Lung (tissue), 12 donors: ENCODE measurements around the gene AGPAT2. TPM values are rescaled to one million over a fixed set of nuclear protein-coding genes. Genes with fewer than 3 reads are reported as not detected.

Source experiments
- ATAC-seq: fragments of 200-7000 bp; cut with Tn5 transposase; one replicate; pipeline ENCODE4 v1.9.1; 2020; ENCODE audit warnings: moderate number of reproducible peaks; ENCODE audit not compliant: insufficient read depth, low FRiP score
- DNase-seq, 3 donors: peaks; one replicate each; pipeline ENCODE4 v3.0.0-alpha.2; 2013 to 2017
- H3K27ac ChIP-seq, 2 donors: one replicate each; pipeline ENCODE4 v1.5.1; 2013; ENCODE audit warnings: mild to moderate bottlenecking in 2 of 2, moderate library complexity in 2 of 2, control low read depth in 1 of 2, inconsistent platforms in 1 of 2, low read depth in 1 of 2, low read length in 1 of 2
- H3K27me3 ChIP-seq, 3 donors: one replicate each; pipeline ENCODE4 v1.5.1; 2013; ENCODE audit warnings: low read length in 2 of 3; ENCODE audit not compliant: control insufficient read depth in 3 of 3, insufficient read depth in 3 of 3
- H3K36me3 ChIP-seq, 4 donors: one replicate each; pipeline ENCODE4 v1.5.1; 2013; ENCODE audit warnings: low read length in 4 of 4, mild to moderate bottlenecking in 1 of 4, moderate library complexity in 1 of 4; ENCODE audit not compliant: control insufficient read depth in 4 of 4, insufficient read depth in 4 of 4
- H3K4me1 ChIP-seq, 5 donors: one replicate each; pipeline ENCODE4 v1.5.1; 2013; ENCODE audit warnings: low read length in 5 of 5, mild to moderate bottlenecking in 2 of 5, moderate library complexity in 1 of 5; ENCODE audit not compliant: control insufficient read depth in 5 of 5, insufficient read depth in 5 of 5
- H3K4me3 ChIP-seq: one replicate; pipeline ENCODE4 v1.5.1; 2013; ENCODE audit warnings: mild to moderate bottlenecking, control low read depth, moderate library complexity
- H3K9ac ChIP-seq, 2 donors: one replicate each; pipeline ENCODE4 v1.5.1; 2013; ENCODE audit warnings: low read length in 2 of 2, control low read depth in 1 of 2; ENCODE audit not compliant: insufficient read depth in 1 of 2
- H3K9me3 ChIP-seq, 4 donors: one replicate each; pipeline ENCODE4 v1.5.1; 2013; ENCODE audit warnings: low read length in 3 of 4, mild to moderate bottlenecking in 1 of 4, moderate library complexity in 1 of 4; ENCODE audit not compliant: control insufficient read depth in 4 of 4, insufficient read depth in 3 of 4
- CTCF ChIP-seq: IDR thresholded peaks from 2 replicates; pipeline ENCODE4 v1.5.1; 2012; ENCODE audit warnings: mild to moderate bottlenecking; ENCODE audit errors: control extremely low read depth, extremely low read depth
- WGBS, 2 donors: extraction: QIAGEN DNeasy Blood & Tissue Kit; methylation state at CpG; one replicate each; pipeline ENCODE4 v1.1.7; 2013; 5-methylcytosine and 5-hydroxymethylcytosine counted together
- polyA plus RNA-seq, 2 donors: library from polyadenylated mRNA; stranded (reverse); fragments of 200-250 nt; gene quantifications; one replicate each; pipeline ENCODE4 v1.2.1, GENCODE V29; 2013
- total RNA-seq, 2 donors: library from RNA; depleted of rRNA in 1 of 2; stranded (reverse); fragments of >200 nt in 1 of 2; gene quantifications; one replicate each; pipeline ENCODE4 v1.2.1, GENCODE V29; 2014 to 2021
- donor health status: control.
- donor health status: control.
- donor health status: Bipolar disorder and iron deficiency.
- donor health status: healthy.
- donor health status: DM: yes; HTN: yes; CAD: no.

The AGPAT2 gene
- total and polyA plus RNA-seq, 4 donors: 81.7 to 277 (median 177) TPM

DNA sequence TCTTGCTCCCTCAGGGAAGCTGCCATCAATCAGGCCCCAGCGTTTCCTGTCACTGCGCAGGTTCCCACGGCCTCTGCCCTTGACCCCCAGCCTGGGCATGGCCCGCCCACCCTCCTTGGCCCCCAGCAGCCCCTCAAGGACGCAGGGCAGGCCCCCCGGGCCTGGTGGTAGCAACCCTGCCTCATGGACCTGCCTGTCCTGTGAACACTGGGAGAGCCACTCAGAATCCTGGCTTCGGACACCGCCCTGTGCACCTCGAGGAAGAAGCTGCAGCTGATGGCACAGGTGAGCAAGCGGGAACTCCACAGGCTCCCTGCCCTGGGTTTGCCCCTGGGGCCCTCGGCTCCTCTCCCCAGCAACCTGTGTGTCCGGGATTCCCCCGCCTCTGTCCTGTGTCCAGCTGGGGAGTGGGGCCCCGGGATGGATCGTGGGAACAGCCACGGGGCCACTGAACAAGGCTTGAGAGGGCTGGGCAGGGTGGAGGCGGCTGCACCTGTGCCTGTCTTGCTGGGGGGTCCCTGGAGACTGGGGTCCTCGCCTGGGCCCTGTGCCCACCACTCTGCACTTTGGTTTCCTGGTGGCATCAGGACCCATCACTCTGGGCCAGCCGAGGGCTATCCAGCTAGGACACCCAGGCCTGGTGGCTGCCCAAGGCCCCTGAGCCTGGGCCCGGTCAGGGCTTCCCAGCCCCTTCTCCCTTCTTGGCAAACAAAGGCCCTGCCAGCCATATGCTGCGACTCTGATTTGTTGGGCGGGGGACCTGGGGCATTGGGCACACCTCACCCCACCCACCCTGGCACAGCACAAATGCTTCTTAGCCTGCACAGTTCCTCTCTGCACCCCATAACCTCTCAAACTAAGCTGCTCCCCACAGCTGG lies 58.0 kb downstream of the AGPAT2 start:
- no peak overlapping the region for H3K9ac ChIP-seq
- ATAC-seq: no peak
- H3K4me1 ChIP-seq: peaks cover 0 to 48% (median 23%) of the 10 kb centered on the region in 5 donors

GRCh38 chr9:136628268-136628667 lies 59.0 kb downstream of the AGPAT2 start:
- ATAC-seq (no peak), DNase-seq (peak in 2 of 3 donors; percentile 63 to 70)
- no peaks in the 10 kb centered on the region for H3K27me3 ChIP-seq
- no peak overlapping the region for H3K27ac ChIP-seq
- no peaks in the 10 kb centered on the region for H3K9me3 ChIP-seq
- H3K4me3 ChIP-seq: no peak overlapping the region
- 21 to 43% methylated on average over 26 of the region's 26 CpGs for WGBS, 2 donors
- H3K9ac ChIP-seq: no peak overlapping the region
- H3K4me1 ChIP-seq: peaks cover 0 to 57% (median 31%) of the 10 kb centered on the region in 5 donors
- H3K36me3 ChIP-seq: no peaks in the 10 kb centered on the region
- no peak for TF ChIP-seq CTCF

More for the DNA sequence above, 58.0 kb downstream of the AGPAT2 start:
- Histone ChIP-seq H3K4me3 (no peak overlapping the region), H3K27me3 (no peaks in the 10 kb centered on the region), H3K36me3 (no peaks in the 10 kb centered on the region), H3K9me3 (no peaks in the 10 kb centered on the region), H3K27ac (no peak overlapping the region)
- no peak for TF ChIP-seq CTCF
- WGBS, 2 donors: 76 to 78% methylated on average over 22 of the region's 22 CpGs
- DNase-seq: peak in 1 of 3 donors; percentile 14

DNA sequence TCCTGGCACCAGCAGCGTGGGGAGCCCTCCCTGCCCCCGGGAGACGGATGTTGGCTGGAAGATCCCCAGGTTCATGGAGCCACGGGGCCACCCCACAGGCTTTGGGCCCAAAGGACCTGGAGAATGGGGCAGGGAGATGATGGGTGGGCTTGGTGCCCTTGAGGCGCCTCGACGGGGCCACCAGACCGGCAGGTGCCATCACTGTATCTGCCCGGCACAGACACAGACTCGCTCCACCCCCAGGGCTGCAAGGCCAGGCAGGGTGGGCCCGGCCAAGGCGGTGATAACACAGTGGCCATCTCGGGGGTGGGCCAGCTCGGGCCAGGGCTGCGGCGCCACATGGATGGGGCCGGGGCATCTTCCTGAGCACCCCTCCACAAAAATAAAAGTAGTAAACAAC lies 59.6 kb downstream of the AGPAT2 start:
- H3K27ac ChIP-seq: no peak overlapping the region
- TF ChIP-seq CTCF: no peak
- no peaks in the 10 kb centered on the region for H3K36me3 ChIP-seq
- DNase-seq: no peak
- H3K9ac ChIP-seq: no peak overlapping the region
- H3K27me3 ChIP-seq: no peaks in the 10 kb centered on the region
- 84 to 88% methylated on average over 17 of the region's 17 CpGs for WGBS, 2 donors
- no peak overlapping the region for H3K4me3 ChIP-seq
- ATAC-seq: no peak
- H3K9me3 ChIP-seq: no peaks in the 10 kb centered on the region
- H3K4me1 ChIP-seq: peaks cover 0 to 58% (median 31%) of the 10 kb centered on the region in 5 donors
